ENCODE measurements around the gene NOXO1. TPM values are rescaled to one million over a fixed set of nuclear protein-coding genes. Genes with fewer than 3 reads are reported as not detected.
A peak's percentile ranks its signal among the peaks of the same experiment; 100 is the strongest.

NOXO1 gene, protein sequence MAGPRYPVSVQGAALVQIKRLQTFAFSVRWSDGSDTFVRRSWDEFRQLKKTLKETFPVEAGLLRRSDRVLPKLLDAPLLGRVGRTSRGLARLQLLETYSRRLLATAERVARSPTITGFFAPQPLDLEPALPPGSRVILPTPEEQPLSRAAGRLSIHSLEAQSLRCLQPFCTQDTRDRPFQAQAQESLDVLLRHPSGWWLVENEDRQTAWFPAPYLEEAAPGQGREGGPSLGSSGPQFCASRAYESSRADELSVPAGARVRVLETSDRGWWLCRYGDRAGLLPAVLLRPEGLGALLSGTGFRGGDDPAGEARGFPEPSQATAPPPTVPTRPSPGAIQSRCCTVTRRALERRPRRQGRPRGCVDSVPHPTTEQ
- total RNA-seq (not detected), polyA plus RNA-seq (0.29 TPM)
- long read RNA-seq, donor 1: 0 reads
- long read RNA-seq, donor 2: 0 reads
- long read RNA-seq, donor 3: 0 reads
- long read RNA-seq, donor 4: 0 reads

DNA sequence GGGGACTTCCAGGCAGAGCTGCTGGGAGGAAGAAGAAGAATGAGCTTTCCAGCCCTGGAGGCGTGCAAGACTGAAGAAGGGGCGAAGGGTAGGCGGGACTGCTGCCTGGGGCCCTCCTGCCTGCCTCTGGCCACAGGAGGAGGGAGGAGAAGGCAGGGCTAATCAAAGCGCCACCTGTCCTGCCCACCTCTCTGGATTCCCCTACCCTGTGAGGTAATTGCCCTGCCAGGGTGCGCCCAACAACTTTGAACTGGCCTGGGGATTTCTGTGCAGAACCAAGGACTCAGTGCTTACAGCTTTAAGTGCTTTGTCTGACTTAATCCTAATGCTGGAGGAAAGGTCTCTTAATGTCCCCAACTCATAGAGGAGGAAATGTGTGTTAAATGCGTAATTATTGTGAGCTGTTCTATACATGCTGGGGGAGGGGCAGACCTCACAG, at the start of gene NOXO1:
NOXO1 (minus strand) TSS at position 72 of the 439 bp plus-strand sequence. CDS start 290 bp downstream, outside the sequence.
- Histone ChIP-seq H3K27me3 (ENCODE audit: control insufficient read depth, insufficient read depth) (no peaks in the 10 kb centered on the region), H3K27ac (ENCODE audit: low read length) (no peak within 1 kb of the TSS), H3K4me3 (ENCODE audit: low read length) (no peak within 1 kb of the TSS), H3K9me3 (ENCODE audit: control insufficient read depth, low read length) (no peaks in the 10 kb centered on the region), H3K4me1 (ENCODE audit: control insufficient read depth, insufficient read depth, low read length) (peaks cover 5% of the 10 kb centered on the region)
- ATAC-seq (no peak), DNase-seq (no peak)
- 38% methylated on average over 6 of the region's 6 CpGs for WGBS
- intact Hi-C loops (cut with DNase I): no loop called here

DNA sequence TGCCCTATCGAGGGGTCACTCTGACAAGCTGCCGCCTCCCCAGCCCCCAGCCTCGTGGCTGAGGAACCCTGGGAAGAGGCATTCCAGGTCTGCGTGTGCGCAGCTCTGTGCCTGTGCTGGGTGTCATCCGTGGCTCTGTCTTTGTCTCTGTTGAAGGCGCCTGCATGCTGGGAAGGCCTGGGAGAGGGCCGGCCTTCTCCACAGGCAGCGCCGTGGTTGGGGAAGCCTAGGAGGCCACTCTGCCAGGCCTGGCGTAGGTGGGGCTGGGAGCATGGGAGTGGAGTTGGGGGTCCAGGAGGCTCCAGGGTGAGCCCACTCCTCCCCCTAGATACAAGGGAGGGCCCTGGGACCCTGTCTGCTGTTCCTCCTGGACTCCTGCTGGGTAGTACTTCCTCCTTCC, 48.8 kb upstream of the NOXO1 start:
- H3K27me3 ChIP-seq (ENCODE audit: control insufficient read depth, insufficient read depth): no peaks in the 10 kb centered on the region
- H3K9me3 ChIP-seq (ENCODE audit: control insufficient read depth, low read length): no peaks in the 10 kb centered on the region
- peak overlapping the region; percentile 40 for H3K27ac ChIP-seq (ENCODE audit: low read length)
- no peak for ATAC-seq
- intact Hi-C loops (cut with DNase I): no loop called here
- peak overlapping the region; percentile 94 for H3K4me3 ChIP-seq (ENCODE audit: low read length)
- DNase-seq: no peak
- peaks cover 2% of the 10 kb centered on the region for H3K4me1 ChIP-seq (ENCODE audit: control insufficient read depth, insufficient read depth, low read length)
- WGBS: 74% methylated on average over 11 of the region's 11 CpGs

DNA sequence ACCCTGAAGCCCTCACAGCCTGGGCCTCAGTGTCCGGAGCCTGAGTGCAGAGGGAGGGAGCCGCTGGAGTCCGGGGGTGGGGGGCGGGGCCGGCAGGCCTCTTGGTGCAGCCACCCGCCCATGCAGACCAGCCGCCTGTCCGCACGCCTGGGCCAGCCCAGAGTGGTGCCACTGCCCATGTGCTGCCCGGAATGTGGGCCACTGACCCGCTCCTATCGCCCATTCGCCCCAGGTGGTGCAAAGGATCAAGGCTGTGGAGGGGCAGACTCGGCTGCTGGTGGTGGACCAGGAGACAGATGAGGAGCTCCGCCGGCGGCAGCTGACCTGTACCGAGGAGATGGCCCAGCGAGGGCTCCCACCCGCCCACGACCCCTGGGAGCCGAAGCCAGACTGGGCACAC, 48.1 kb upstream of the NOXO1 start:
- intact Hi-C loops (cut with DNase I): loop anchor here in 1 of 4 donors (10.0 kb wide), 1 partner anchor 115 kb away; the partner anchor contains the start of gene RAB26
- peak in 1 of 3 donors; percentile 74 for DNase-seq
- H3K4me3 ChIP-seq (ENCODE audit: low read length): peak overlapping the region; percentile 94

DNA sequence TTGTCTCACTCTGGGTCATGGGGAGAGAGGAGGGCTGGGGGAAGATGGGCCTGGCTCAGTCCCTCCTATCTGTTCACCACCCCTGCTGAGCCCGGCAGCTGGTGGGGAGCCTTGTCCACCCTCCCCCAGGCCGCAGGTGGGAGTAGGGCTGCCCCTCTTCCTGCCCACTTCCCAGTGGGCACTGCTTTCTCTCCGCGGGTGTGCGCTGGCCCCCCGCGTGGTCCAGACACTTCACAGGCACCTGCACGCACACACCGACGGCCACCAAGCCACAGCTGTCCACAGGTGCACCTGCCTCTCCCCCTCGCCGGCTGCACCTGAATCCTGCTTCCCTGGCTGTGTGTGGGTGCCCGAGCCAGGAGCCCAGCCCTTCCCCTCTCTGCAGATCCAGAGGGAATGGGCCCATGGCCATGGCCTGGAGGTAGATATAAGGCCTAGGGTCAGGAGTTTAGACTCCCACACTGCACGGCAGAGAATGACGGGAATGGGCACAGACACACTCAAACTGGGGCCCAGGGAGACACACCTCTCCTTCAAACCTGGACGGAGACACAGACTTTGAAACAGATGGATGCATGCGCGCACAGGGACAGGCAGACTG, 47.5 kb upstream of the NOXO1 start:
- 73% methylated on average over 18 of the region's 18 CpGs for WGBS
- Histone ChIP-seq H3K27ac (ENCODE audit: low read length) (no peak overlapping the region), H3K27me3 (ENCODE audit: control insufficient read depth, insufficient read depth) (no peaks in the 10 kb centered on the region), H3K4me3 (ENCODE audit: low read length) (peak overlapping the region; percentile 94), H3K4me1 (ENCODE audit: control insufficient read depth, insufficient read depth, low read length) (peaks cover 2% of the 10 kb centered on the region), H3K9me3 (ENCODE audit: control insufficient read depth, low read length) (no peaks in the 10 kb centered on the region)
- ATAC-seq (no peak), DNase-seq (peak in 1 of 3 donors; percentile 44)
- intact Hi-C loops (cut with DNase I): loop anchor here in 1 of 4 donors (10.0 kb wide), 1 partner anchor 116 kb away; the partner anchor contains the start of gene RAB26

More for the DNA sequence above, 48.1 kb upstream of the NOXO1 start:
- 64% methylated on average over 22 of the region's 22 CpGs for WGBS
- Histone ChIP-seq H3K9me3 (ENCODE audit: control insufficient read depth, low read length) (no peaks in the 10 kb centered on the region), H3K4me1 (ENCODE audit: control insufficient read depth, insufficient read depth, low read length) (peaks cover 2% of the 10 kb centered on the region), H3K27ac (ENCODE audit: low read length) (no peak overlapping the region), H3K27me3 (ENCODE audit: control insufficient read depth, insufficient read depth) (no peaks in the 10 kb centered on the region)
- no peak for ATAC-seq

DNA sequence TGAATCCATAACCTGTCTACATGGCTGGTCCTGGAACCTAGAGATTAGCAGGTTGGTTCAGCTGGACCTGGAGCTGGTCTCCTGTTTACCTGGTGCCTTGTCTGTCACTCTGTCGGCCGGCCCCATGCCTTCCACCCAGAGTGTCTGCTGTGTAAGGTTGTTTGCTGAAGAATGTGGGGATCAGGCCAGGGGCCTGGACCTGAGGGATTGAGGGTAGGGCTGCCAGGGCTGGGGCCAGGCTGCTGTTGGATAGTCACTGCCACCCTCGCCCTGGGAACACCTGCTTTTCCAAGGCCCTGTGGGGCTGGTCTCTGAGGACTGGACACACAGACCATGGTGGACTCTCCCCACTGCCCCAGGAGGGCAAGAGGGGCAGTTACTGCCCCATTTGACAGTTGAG, 46.9 kb upstream of the NOXO1 start:
- Histone ChIP-seq H3K9me3 (ENCODE audit: control insufficient read depth, low read length) (no peaks in the 10 kb centered on the region), H3K4me1 (ENCODE audit: control insufficient read depth, insufficient read depth, low read length) (peaks cover 2% of the 10 kb centered on the region), H3K4me3 (ENCODE audit: low read length) (peak overlapping the region; percentile 94), H3K27ac (ENCODE audit: low read length) (peak overlapping the region; percentile 5), H3K27me3 (ENCODE audit: control insufficient read depth, insufficient read depth) (no peaks in the 10 kb centered on the region)
- DNase-seq (no peak), ATAC-seq (no peak)
- 67% methylated on average over 3 of the region's 3 CpGs for WGBS
- intact Hi-C loops (cut with DNase I): loop anchor here in 1 of 4 donors (10.0 kb wide), 1 partner anchor 117 kb away; the partner anchor contains the start of gene RAB26

DNA sequence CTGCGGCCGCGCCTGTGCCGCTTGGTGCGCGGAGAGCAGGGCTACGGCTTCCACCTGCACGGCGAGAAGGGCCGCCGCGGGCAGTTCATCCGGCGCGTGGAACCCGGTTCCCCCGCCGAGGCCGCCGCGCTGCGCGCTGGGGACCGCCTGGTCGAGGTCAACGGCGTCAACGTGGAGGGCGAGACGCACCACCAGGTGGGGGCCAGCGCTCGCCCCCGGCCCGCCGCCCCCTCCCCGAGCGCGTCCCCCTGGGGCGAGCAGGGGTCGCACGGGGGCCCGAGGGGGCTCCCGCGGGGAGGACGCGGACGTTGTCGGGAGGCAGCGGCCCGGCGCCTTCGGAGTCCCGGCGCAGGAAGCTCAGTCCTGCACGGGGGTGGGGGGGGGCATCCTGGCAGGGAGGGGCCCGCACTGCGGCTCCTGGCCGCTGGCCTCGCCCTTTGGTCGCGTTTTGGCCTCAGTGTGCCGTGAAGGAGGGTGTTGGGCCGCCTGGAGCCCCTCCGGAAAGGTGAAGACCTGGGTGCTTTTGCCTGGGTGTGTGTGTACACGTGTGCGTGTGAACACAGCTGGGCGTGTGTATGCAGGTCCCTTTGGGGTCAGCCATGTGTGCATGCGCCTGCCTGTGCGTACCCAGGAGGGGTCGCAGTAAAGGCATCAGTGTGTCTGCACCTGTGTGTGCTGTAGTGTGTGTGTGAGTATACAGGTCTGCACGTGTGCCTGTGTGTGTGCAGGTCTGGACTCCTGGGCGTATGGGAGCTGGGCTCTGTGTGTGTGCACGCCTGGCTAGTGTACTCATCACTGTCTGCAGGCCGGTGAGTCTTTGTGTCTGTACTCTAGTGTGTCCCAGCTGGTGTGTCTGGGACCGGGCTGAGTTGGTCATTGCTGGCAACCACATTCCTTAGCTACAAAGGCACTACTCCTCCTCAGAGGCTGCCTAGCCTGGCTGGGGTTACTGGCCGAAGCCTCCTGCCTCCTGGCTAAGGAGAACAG, 46.0 kb upstream of the NOXO1 start:
- peaks cover 7% of the 10 kb centered on the region for H3K4me1 ChIP-seq (ENCODE audit: control insufficient read depth, insufficient read depth, low read length)
- peak overlapping the region; percentile 59 for H3K27ac ChIP-seq (ENCODE audit: low read length)
- 6% methylated on average over 76 of the region's 76 CpGs for WGBS
- peak overlapping the region; percentile 94 for H3K4me3 ChIP-seq (ENCODE audit: low read length)
- H3K27me3 ChIP-seq (ENCODE audit: control insufficient read depth, insufficient read depth): no peaks in the 10 kb centered on the region
- DNase-seq (peak in 2 of 3 donors; percentile 68 to 81), ATAC-seq (no peak)
- intact Hi-C loops (cut with DNase I): loop anchor here in 1 of 4 donors (10.0 kb wide), 1 partner anchor 117 kb away; the partner anchor contains the start of gene RAB26
- H3K9me3 ChIP-seq (ENCODE audit: control insufficient read depth, low read length): no peaks in the 10 kb centered on the region

DNA sequence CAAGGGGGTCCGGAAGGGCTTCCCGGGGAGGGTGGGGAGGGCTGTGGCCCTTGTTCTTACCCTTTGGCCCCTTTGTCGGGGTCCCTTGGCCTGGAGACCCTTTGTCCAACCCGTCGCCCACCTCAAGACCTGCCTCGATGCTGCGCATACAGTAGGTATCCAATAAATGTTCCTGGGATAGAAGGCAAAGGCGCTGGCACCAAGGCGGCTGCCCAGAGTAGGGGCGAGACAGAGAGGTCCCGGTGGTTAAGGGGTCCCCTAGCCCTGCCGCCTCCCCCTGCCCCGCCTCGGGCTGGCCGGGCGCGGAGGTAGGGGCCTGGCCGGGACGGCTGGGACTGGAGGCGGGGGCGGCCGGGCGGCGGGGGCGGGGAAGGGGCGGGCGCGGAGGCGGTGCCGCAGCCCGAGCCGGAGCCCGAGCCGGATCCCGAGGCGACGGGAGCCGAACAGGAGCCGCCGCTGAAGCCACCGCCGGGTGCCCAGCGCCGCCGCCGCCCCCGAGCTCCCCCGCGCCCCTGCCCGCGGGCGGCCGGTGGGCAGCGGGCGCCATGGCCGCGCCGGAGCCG, 45.3 kb upstream of the NOXO1 start, which contains the start of gene NHERF2:
NHERF2 (plus strand) TSS at position 442 of the 563 bp plus-strand sequence; CDS start at position 546, 104 bp downstream.
- peak within 1 kb of the TSS; percentile 64 for H3K27ac ChIP-seq (ENCODE audit: low read length)
- H3K27me3 ChIP-seq (ENCODE audit: control insufficient read depth, insufficient read depth): no peaks in the 10 kb centered on the region
- peak within 1 kb of the TSS; percentile 94 for H3K4me3 ChIP-seq (ENCODE audit: low read length)
- 8% methylated on average over 59 of the region's 59 CpGs for whole genome bisulfite sequencing
- ATAC-seq: peak; percentile 2 to 10
- H3K4me1 ChIP-seq (ENCODE audit: control insufficient read depth, insufficient read depth, low read length): peaks cover 5% of the 10 kb centered on the region
- H3K9me3 ChIP-seq (ENCODE audit: control insufficient read depth, low read length): no peaks in the 10 kb centered on the region
- peak in 2 of 3 donors; percentile 80 to 83 for DNase-seq
- intact Hi-C loops (cut with DNase I): loop anchor here in 1 of 4 donors (10.0 kb wide), 1 partner anchor 118 kb away; the partner anchor contains the start of gene RAB26

DNA sequence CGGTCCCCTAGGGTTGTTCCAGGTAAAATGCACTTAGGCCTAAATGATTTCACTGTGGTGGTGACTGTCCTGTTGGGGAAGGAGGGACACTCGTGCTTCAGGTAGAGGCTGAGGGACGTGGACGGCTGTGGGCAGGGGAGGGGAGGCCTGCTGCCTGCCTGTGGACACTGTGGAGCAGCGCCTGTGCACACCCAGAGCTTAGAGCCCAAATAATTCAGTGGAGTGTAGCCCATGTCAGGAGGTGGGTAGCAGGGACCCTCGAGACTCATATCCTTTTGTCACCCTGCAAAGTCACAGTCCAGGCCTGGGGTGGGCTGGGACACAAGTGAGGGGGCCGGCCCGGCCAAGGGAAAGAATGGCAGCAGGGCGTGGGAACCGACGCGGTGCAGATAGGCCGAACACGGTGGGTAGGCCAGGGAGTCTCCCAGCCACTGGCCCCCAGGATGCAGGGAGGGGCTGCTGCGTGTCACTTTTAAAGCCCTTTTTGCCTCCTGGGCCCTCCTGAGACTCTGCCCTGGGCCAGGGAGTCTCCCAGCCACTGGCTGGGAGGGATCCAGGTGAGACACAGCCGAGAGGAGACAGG, 44.7 kb upstream of the NOXO1 start:
- Histone ChIP-seq H3K27ac (ENCODE audit: low read length) (peak overlapping the region; percentile 13), H3K27me3 (ENCODE audit: control insufficient read depth, insufficient read depth) (no peaks in the 10 kb centered on the region), H3K4me1 (ENCODE audit: control insufficient read depth, insufficient read depth, low read length) (peaks cover 5% of the 10 kb centered on the region), H3K4me3 (ENCODE audit: low read length) (peak overlapping the region; percentile 94), H3K9me3 (ENCODE audit: control insufficient read depth, low read length) (no peaks in the 10 kb centered on the region)
- ATAC-seq (no peak), DNase-seq (peak in 2 of 3 donors; percentile 62 to 64)
- 70% methylated on average over 16 of the region's 16 CpGs for WGBS
- intact Hi-C loops (cut with DNase I): loop anchor here in 1 of 4 donors (10.0 kb wide), 1 partner anchor 119 kb away; the partner anchor contains the start of gene RAB26

DNA sequence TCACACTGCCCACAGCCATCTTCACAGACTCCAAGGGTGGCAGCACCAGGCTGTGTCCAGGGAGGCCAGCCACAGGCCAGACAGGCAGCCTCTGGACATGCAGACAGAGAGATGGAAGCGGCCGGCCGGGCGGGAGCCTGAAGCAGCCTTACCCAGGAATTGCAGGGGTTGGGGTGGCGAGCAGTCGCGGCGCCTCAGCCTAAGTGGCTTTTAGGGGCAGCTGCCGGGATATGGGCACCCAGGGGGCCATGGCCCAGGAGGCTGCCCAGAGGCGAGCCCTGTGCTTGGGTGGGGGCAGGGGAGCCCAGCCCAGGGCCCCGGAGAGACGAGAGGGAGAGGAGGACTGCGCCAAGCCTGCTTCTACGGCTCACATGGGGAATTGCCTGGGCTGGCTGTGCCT, 44.0 kb upstream of the NOXO1 start:
- no peak for ATAC-seq
- Histone ChIP-seq H3K4me3 (ENCODE audit: low read length) (no peak overlapping the region), H3K27me3 (ENCODE audit: control insufficient read depth, insufficient read depth) (no peaks in the 10 kb centered on the region), H3K27ac (ENCODE audit: low read length) (no peak overlapping the region), H3K9me3 (ENCODE audit: control insufficient read depth, low read length) (no peaks in the 10 kb centered on the region), H3K4me1 (ENCODE audit: control insufficient read depth, insufficient read depth, low read length) (peaks cover 5% of the 10 kb centered on the region)
- intact Hi-C loops (cut with DNase I): loop anchor here in 1 of 4 donors (10.0 kb wide), 1 partner anchor 120 kb away; the partner anchor contains the start of gene RAB26
- 90% methylated on average over 14 of the region's 14 CpGs for WGBS
- DNase-seq: peak in 1 of 3 donors; percentile 61

Measured in right cardiac atrium (tissue), 5 donors.